Mesendoderm (in vitro differentiated cells): Measurements from ENCODE around the gene KHK.
A peak's percentile ranks its signal among the peaks of the same experiment; 100 is the strongest.

Experiments used
- DNase-seq: peaks from one replicate; pipeline ENCODE4 v3.0.0; 2013
- H2AK5ac ChIP-seq: 2 replicates; pipeline ENCODE4 v1.6.1; 2013; ENCODE audit warnings: low read length, inconsistent platforms
- H2BK120ac ChIP-seq: 2 replicates; pipeline ENCODE4 v1.6.1; 2013; ENCODE audit warnings: low read depth, mild to moderate bottlenecking, low read length, moderate library complexity, mixed read lengths
- H2BK15ac ChIP-seq: replicated peaks from 2 replicates; pipeline ENCODE4 v1.6.1; 2013; ENCODE audit warnings: low read depth, mild to moderate bottlenecking, moderate library complexity
- H2BK5ac ChIP-seq: 2 replicates; pipeline ENCODE4 v1.6.1; 2013; ENCODE audit warnings: low read length, inconsistent platforms
- H3K18ac ChIP-seq: 2 replicates; pipeline ENCODE4 v1.6.1; 2013; ENCODE audit warnings: mild to moderate bottlenecking, low read length, mixed read lengths
- H3K23ac ChIP-seq: one replicate; pipeline ENCODE4 v1.6.1; 2013; ENCODE audit warnings: low read length
- H3K27ac ChIP-seq: 2 replicates; pipeline ENCODE4 v1.5.1; 2013; ENCODE audit warnings: low read depth, mild to moderate bottlenecking, inconsistent platforms, low read length, moderate library complexity
- H3K27me3 ChIP-seq: 2 replicates; pipeline ENCODE4 v1.6.1; 2013; ENCODE audit warnings: low read length, control low read depth, mild to moderate bottlenecking, inconsistent platforms; ENCODE audit not compliant: insufficient read depth, poor library complexity
- H3K36me3 ChIP-seq: 2 replicates; pipeline ENCODE4 v1.6.1; 2013; ENCODE audit warnings: low read length, inconsistent platforms; ENCODE audit not compliant: control insufficient read depth, insufficient read depth
- H3K4ac ChIP-seq: one replicate; pipeline ENCODE4 v1.6.1; 2013; ENCODE audit warnings: low read depth, mild to moderate bottlenecking, low read length, moderate library complexity
- H3K4me1 ChIP-seq: 2 replicates; pipeline ENCODE4 v1.6.1; 2013; ENCODE audit warnings: low read depth, low read length, inconsistent platforms; ENCODE audit not compliant: control insufficient read depth
- H3K4me2 ChIP-seq: 2 replicates; pipeline ENCODE4 v1.6.1; 2013; ENCODE audit warnings: low read length
- H3K4me3 ChIP-seq: 2 replicates; pipeline ENCODE4 v1.5.1; 2013; ENCODE audit warnings: mild to moderate bottlenecking, low read length
- H3K56ac ChIP-seq: one replicate; pipeline ENCODE4 v1.6.1; 2013; ENCODE audit warnings: low read length
- H3K79me1 ChIP-seq: 2 replicates; pipeline ENCODE4 v1.6.1; 2013; ENCODE audit warnings: low read length, inconsistent platforms
- H3K79me2 ChIP-seq: 2 replicates; pipeline ENCODE4 v1.6.1; 2013; ENCODE audit warnings: mild to moderate bottlenecking, low read length; ENCODE audit not compliant: control insufficient read depth, insufficient read depth
- H3K9ac ChIP-seq: 2 replicates; pipeline ENCODE4 v1.6.1; 2013; ENCODE audit warnings: low read length, inconsistent platforms
- H4K5ac ChIP-seq: one replicate; pipeline ENCODE4 v1.6.1; 2013; ENCODE audit warnings: low read length
- H4K8ac ChIP-seq: one replicate; pipeline ENCODE4 v1.6.1; 2013; ENCODE audit warnings: low read depth, mild to moderate bottlenecking, control low read depth, low read length, moderate library complexity
- WGBS: extraction: QIAGEN DNeasy Blood & Tissue Kit; methylation state at CpG from one replicate; pipeline ENCODE4 v1.1.7; 2013; ENCODE audit warnings: low lambda C conversion rate, missing lambda C conversion rate; ENCODE audit not compliant: insufficient coverage; ENCODE audit errors: extremely low coverage; 5-methylcytosine and 5-hydroxymethylcytosine counted together

Gene KHK

GRCh38 chr2:27080603-27080936 is 6.0 kb upstream of the KHK start:
- Histone ChIP-seq H2AK5ac (peak overlapping the region; percentile 22), H3K79me2 (no peaks in the 10 kb centered on the region), H3K9ac (no peak overlapping the region), H3K27ac (no peak overlapping the region), H2BK120ac (no peak overlapping the region), H2BK15ac (no peak overlapping the region), H3K36me3 (no peaks in the 10 kb centered on the region), H3K56ac (peak overlapping the region; percentile 64), H3K27me3 (no peaks in the 10 kb centered on the region), H3K23ac (no peak overlapping the region), H3K4me1 (peaks cover 2% of the 10 kb centered on the region), H3K4me2 (no peak overlapping the region), H3K79me1 (no peaks in the 10 kb centered on the region), H3K4ac (no peak overlapping the region), H4K8ac (no peak overlapping the region), H4K5ac (no peak overlapping the region), H3K18ac (no peak overlapping the region), H3K4me3 (no peak overlapping the region), H2BK5ac (no peak overlapping the region)
- DNase-seq: no peak
- WGBS: no CpG with 5 or more reads among the region's 14 CpGs

- H3K4me2 ChIP-seq: no peak overlapping the region
- H3K4ac ChIP-seq: no peak overlapping the region
- H4K5ac ChIP-seq: no peak overlapping the region
- no peak overlapping the region for H3K23ac ChIP-seq
- H3K79me1 ChIP-seq: no peaks in the 10 kb centered on the region
- H4K8ac ChIP-seq: no peak overlapping the region
- no peak overlapping the region for H2BK120ac ChIP-seq
- DNase-seq: no peak
- peaks cover 2% of the 10 kb centered on the region for H3K4me1 ChIP-seq
- no peak overlapping the region for H2BK5ac ChIP-seq
- no peak overlapping the region for H3K18ac ChIP-seq
- H3K27me3 ChIP-seq: no peaks in the 10 kb centered on the region
- H3K36me3 ChIP-seq: no peaks in the 10 kb centered on the region
- H3K4me3 ChIP-seq: no peak overlapping the region
- H2AK5ac ChIP-seq: no peak overlapping the region
- no peak overlapping the region for H3K27ac ChIP-seq
- no peak overlapping the region for H3K9ac ChIP-seq
- peak overlapping the region; percentile 34 for H3K56ac ChIP-seq
- no CpG with 5 or more reads among the region's 38 CpGs for WGBS
- no peaks in the 10 kb centered on the region for H3K79me2 ChIP-seq
- H2BK15ac ChIP-seq: no peak overlapping the region
These were observed 4.4 kb upstream of the KHK start for GRCh38 chr2:27081984-27082772.

GRCh38 chr2:27082773-27083409 is 3.7 kb upstream of the KHK start:
- Histone ChIP-seq H3K23ac (no peak overlapping the region), H3K4me3 (no peak overlapping the region), H3K4me1 (peaks cover 2% of the 10 kb centered on the region), H3K27ac (no peak overlapping the region), H2AK5ac (no peak overlapping the region), H3K4me2 (no peak overlapping the region), H3K56ac (no peak overlapping the region), H4K5ac (no peak overlapping the region), H3K79me1 (no peaks in the 10 kb centered on the region), H3K79me2 (no peaks in the 10 kb centered on the region), H2BK15ac (no peak overlapping the region), H3K9ac (no peak overlapping the region), H3K27me3 (no peaks in the 10 kb centered on the region), H3K36me3 (no peaks in the 10 kb centered on the region), H3K4ac (no peak overlapping the region), H4K8ac (no peak overlapping the region), H2BK5ac (no peak overlapping the region), H2BK120ac (no peak overlapping the region), H3K18ac (no peak overlapping the region)
- no peak for DNase-seq
- no CpG with 5 or more reads among the region's 27 CpGs for WGBS

DNA sequence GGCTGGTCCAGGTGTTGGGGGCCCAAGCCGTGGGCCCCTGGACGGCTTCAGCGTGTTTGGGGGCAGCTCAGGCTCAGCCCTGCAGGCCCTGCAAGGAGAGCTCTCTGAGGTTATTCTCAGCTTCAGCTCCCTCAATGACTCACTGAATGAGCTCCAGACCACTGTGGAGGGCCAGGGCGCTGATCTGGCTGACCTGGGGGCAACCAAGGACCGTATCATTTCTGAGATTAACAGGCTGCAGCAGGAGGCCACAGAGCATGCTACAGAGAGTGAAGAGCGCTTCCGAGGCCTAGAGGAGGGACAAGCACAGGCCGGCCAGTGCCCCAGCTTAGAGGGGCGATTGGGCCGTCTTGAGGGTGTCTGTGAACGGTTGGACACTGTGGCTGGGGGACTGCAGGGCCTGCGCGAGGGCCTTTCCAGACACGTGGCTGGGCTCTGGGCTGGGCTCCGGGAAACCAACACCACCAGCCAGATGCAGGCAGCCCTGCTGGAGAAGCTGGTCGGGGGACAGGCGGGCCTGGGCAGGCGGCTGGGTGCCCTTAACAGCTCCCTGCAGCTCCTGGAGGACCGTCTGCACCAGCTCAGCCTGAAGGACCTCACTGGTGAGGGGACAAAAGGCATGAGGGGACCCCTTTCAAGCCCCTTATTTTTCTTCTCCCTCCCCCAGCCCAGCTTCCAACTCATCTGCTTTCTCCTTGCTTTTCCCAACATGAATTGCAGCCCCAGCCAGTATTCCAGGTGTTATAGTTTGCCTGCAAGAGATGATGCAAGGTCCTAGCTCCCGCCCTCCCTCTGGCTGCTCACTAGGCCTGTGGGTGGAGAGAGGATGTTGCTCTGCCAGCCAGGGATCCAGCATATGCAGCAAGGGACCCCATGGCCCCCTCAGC is 2.9 kb upstream of the KHK start:
- H3K27ac ChIP-seq: no peak overlapping the region
- no peaks in the 10 kb centered on the region for H3K27me3 ChIP-seq
- WGBS: no CpG with 5 or more reads among the region's 20 CpGs
- peaks cover 2% of the 10 kb centered on the region for H3K4me1 ChIP-seq
- H3K23ac ChIP-seq: no peak overlapping the region
- H2BK15ac ChIP-seq: no peak overlapping the region
- H4K8ac ChIP-seq: no peak overlapping the region
- H3K4me3 ChIP-seq: no peak overlapping the region
- peak; percentile 23 for DNase-seq
- H3K79me1 ChIP-seq: no peaks in the 10 kb centered on the region
- H3K18ac ChIP-seq: no peak overlapping the region
- H2BK120ac ChIP-seq: no peak overlapping the region
- H3K4me2 ChIP-seq: no peak overlapping the region
- H2AK5ac ChIP-seq: no peak overlapping the region
- H3K36me3 ChIP-seq: no peaks in the 10 kb centered on the region
- no peak overlapping the region for H3K4ac ChIP-seq
- no peaks in the 10 kb centered on the region for H3K79me2 ChIP-seq
- peak overlapping the region; percentile 44 for H3K56ac ChIP-seq
- no peak overlapping the region for H2BK5ac ChIP-seq
- H3K9ac ChIP-seq: no peak overlapping the region
- H4K5ac ChIP-seq: no peak overlapping the region

DNA sequence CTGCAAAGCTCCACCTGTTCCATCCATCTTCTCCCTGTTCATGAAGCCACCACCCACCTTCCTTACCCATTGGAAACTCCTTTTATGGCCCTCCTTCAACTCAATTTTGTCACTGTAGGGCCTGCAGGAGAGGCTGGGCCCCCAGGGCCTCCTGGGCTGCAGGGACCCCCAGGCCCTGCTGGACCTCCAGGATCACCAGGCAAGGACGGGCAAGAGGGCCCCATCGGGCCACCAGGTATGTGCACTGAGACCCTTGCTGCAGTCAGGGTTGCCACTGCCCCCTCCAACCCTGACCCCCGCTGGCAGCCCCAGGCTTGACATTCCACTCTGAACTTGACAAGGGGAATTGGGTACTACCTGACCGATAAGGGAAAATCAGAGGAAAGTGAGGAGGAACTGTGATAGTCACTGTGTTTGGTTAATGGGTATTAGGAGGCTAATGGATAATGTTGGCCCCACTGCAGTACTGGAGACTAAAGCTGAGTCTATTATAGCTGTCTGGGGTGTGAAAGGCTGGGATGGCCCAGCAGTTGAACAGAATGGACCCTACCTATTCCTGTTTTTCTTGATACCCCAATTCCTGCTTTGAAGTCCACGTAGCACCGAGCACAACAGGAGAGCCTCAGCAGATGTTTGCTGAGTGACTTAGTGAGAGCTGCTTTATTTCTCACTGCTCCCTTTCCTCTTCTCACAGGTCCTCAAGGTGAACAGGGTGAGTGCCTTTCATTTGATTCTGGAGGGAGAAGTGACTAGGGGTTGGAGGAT is 2.1 kb upstream of the KHK start:
- Histone ChIP-seq H3K18ac (no peak overlapping the region), H3K27ac (no peak overlapping the region), H2BK15ac (no peak overlapping the region), H2AK5ac (no peak overlapping the region), H2BK120ac (no peak overlapping the region), H4K5ac (no peak overlapping the region), H3K56ac (peak overlapping the region; percentile 44), H3K79me2 (no peaks in the 10 kb centered on the region), H4K8ac (no peak overlapping the region), H3K4me1 (peaks cover 2% of the 10 kb centered on the region), H3K27me3 (no peaks in the 10 kb centered on the region), H3K4me3 (no peak overlapping the region), H3K79me1 (no peaks in the 10 kb centered on the region), H2BK5ac (no peak overlapping the region), H3K4ac (no peak overlapping the region), H3K9ac (no peak overlapping the region), H3K36me3 (no peaks in the 10 kb centered on the region), H3K23ac (no peak overlapping the region), H3K4me2 (no peak overlapping the region)
- WGBS: no CpG with 5 or more reads among the region's 6 CpGs
- DNase-seq: no peak
